NB4 (cell line): ENCODE measurements around the gene STN1.

Experiments used
- MYC ChIP-seq: IDR thresholded peaks from 2 replicates; pipeline ENCODE4 v1.6.1; 2011; ENCODE audit warnings: low read depth, low read length
- POLR2A ChIP-seq: IDR thresholded peaks from 2 replicates; pipeline ENCODE4 v1.6.1; 2011; ENCODE audit warnings: mild to moderate bottlenecking; ENCODE audit not compliant: insufficient read length; ENCODE audit errors: extremely low read depth
- TF ChIP-seq, protein P1 (sequence below): IDR thresholded peaks from one replicate; pipeline ENCODE4 v1.5.1; 2012; ENCODE audit warnings: low read depth, low read length
- TF ChIP-seq, protein P2 (sequence below): IDR thresholded peaks from 2 replicates; pipeline ENCODE4 v1.6.1; 2011; ENCODE audit warnings: low read depth, low read length

DNA sequence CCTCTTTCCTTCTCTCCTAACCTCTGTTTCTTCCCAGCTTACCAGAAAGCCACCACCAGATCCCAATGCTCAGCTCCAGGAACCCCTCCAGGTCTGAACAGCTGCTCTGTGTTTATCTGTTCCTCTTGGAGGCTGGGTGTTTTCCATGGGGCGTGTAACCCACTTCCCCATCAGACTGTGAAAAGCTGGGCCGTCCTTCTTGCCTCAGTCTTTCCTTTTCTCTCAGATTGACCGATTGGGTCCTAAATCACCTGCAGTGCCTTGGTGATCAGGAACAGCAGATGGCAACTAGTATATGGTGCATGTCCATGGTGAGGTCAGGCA lies 67.5 kb downstream of the STN1 start:
- TF ChIP-seq, protein P1, sequence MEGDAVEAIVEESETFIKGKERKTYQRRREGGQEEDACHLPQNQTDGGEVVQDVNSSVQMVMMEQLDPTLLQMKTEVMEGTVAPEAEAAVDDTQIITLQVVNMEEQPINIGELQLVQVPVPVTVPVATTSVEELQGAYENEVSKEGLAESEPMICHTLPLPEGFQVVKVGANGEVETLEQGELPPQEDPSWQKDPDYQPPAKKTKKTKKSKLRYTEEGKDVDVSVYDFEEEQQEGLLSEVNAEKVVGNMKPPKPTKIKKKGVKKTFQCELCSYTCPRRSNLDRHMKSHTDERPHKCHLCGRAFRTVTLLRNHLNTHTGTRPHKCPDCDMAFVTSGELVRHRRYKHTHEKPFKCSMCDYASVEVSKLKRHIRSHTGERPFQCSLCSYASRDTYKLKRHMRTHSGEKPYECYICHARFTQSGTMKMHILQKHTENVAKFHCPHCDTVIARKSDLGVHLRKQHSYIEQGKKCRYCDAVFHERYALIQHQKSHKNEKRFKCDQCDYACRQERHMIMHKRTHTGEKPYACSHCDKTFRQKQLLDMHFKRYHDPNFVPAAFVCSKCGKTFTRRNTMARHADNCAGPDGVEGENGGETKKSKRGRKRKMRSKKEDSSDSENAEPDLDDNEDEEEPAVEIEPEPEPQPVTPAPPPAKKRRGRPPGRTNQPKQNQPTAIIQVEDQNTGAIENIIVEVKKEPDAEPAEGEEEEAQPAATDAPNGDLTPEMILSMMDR = no peak
- TF ChIP-seq, protein P2, sequence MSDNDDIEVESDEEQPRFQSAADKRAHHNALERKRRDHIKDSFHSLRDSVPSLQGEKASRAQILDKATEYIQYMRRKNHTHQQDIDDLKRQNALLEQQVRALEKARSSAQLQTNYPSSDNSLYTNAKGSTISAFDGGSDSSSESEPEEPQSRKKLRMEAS = no peak
- no peak for TF ChIP-seq POLR2A
- TF ChIP-seq MYC = no peak
